C4-2B (cell line): ENCODE results near the gene SLC9A9.

Experiments used
- H3K27ac ChIP-seq: fragments of 450-650 bp; 2 replicates; pipeline ENCODE4 v1.5.1; 2017
- CTCF ChIP-seq: fragments of 450-650 bp; conservative IDR thresholded peaks from 2 replicates; pipeline ENCODE4 v1.5.1; 2017; ENCODE audit warnings: mild to moderate bottlenecking
- ZFX ChIP-seq: fragments of 450-650 bp; IDR thresholded peaks from 2 replicates; pipeline ENCODE4 v1.6.1; 2017

SLC9A9 gene

GRCh38 chr3:143220741-143221140 lies 627.5 kb downstream of the SLC9A9 start:
- TF ChIP-seq ZFX (no peak), CTCF (no peak)
- no peak overlapping the region for H3K27ac ChIP-seq

- no peak overlapping the region for H3K27ac ChIP-seq
- no peak for TF ChIP-seq CTCF
- TF ChIP-seq ZFX: no peak
These were observed 630.0 kb downstream of the SLC9A9 start for GRCh38 chr3:143218166-143218835.

GRCh38 chr3:143217283-143217682 lies 631.0 kb downstream of the SLC9A9 start:
- no peak overlapping the region for H3K27ac ChIP-seq
- TF ChIP-seq CTCF: no peak
- no peak for TF ChIP-seq ZFX

GRCh38 chr3:143216709-143217182 lies 631.5 kb downstream of the SLC9A9 start:
- TF ChIP-seq ZFX: no peak
- no peak for TF ChIP-seq CTCF
- H3K27ac ChIP-seq: no peak overlapping the region
